GM18517 (cell line): ENCODE results near the gene UBR7.
"Not testable (repeated sequence)": the region's sequence is repeated elsewhere in the genome, so short reads cannot be mapped to it uniquely, and the experiment has no call there.

ENCODE experiments used
- ATAC-seq: cut with Tn5 transposase; IDR thresholded peaks from one replicate; pipeline ENCODE4 v1.9.1; 2021; ENCODE audit warnings: mild to moderate bottlenecking, moderate library complexity; ENCODE audit not compliant: unreplicated experiment

UBR7 gene

DNA sequence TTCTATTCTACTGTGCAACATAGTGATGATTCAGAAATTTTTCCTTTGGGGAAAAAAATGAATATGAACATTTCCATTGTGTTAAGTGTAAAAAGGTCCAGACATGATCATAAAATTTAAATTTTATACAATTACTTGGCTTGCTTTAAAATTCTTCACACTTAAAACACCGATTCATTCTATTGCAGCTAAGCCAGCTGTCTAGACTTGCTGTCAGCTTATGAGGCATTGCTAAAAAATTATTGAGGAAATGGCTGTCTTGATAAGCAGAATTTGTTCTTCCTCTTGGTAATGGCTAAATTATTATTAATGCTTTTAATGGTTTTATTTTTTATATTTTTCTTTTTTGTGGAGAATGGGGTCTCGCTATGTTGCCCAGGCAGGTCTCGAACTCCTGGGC lies 20.1 kb upstream of the UBR7 start:
- ATAC-seq = no peak

DNA sequence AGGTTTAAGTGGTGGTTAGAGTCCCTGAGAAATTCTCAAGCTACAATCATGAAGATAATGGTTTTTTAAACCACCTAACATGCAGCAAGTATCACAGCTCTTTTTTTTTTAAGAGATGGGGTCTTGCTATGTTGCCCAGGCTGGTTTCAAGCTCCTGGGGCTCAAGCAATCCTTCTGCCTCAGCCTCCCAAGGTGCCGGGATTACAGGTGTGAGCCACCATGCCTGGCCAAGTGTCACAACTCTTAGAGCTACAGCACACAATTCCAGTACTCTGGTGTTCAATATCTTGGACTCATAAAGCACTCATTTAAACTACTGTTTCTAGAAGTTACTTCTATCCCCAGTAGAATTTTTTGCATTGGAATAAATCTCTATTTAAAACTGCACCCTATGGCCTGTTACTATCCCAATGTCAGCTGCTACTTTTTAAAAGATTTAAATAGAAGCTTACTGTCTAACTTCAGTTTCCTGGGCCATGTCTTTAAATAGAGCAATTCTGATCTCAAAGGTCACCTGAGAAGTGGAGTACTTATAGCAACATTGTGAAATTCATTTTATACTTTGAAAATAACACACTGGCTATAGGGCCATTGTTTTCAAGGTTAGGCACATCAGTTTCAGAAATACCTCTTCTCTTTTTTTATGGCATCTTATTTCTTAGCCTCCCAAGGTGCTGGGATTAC lies 11.6 kb upstream of the UBR7 start:
- no peak for ATAC-seq

DNA sequence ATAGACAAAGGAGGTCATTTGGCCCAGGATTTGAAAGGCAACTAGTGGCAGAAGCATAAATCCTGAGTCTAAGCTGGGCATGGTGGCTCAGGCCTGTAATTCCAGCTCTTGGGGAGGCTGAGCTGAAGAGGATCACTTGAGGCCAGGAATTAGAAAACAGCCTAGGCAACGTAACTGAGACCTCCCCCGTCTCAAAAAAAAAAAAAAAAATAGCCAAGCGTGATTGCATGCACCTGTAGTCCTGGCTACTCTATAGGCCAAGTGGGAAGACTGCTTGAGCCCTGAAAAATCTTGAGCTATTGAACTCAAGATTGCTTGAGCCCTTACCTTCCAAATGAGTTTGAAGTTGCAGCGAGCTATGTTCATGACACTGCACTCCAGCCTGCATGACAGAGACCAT lies 8.0 kb upstream of the UBR7 start:
- ATAC-seq = no peak

DNA sequence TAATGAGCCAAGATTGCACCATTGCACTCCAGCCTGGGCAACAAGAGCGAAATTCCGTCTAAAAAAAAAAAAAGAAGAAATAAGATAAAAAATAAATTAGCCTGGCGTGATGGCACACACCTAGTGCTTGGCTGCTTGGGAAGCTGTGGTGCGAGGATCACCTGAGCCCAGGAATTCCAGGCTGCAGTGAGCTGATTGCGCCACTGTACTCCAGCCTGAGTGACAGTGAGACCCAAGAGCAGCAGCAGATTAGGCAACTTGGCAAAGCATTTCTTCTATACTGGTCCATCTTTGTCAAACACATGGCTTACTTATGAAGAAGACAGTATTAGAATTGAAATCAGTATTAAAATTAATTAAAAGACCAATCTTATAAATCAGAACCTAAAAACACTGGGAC lies 6.5 kb upstream of the UBR7 start:
- no peak for ATAC-seq

DNA sequence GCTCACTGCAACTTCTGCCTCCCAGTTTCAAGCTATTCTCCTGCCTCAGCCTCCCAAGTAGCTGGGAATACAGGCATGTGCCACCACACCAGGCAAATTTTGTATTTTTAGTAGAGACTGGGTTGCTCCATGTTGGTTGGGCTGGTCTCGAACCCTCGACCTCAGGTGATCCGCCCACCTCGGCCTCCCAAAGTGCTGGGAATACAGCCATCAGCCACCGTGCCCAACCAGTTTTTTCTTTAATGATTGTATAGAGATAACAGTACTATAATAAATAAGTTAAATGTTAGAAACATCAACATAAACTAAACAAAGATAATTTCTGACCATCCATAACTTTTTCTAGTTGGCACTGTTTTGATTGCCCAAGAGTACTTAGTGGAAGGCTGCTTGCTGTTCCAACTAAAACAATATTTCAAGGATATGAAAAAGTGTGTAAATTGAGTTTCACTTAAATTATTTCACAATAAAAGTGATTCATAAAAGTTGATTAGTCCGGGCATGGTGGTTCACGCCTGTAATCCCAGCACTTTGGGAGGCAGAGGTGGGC lies 5.8 kb upstream of the UBR7 start:
- ATAC-seq = no peak

DNA sequence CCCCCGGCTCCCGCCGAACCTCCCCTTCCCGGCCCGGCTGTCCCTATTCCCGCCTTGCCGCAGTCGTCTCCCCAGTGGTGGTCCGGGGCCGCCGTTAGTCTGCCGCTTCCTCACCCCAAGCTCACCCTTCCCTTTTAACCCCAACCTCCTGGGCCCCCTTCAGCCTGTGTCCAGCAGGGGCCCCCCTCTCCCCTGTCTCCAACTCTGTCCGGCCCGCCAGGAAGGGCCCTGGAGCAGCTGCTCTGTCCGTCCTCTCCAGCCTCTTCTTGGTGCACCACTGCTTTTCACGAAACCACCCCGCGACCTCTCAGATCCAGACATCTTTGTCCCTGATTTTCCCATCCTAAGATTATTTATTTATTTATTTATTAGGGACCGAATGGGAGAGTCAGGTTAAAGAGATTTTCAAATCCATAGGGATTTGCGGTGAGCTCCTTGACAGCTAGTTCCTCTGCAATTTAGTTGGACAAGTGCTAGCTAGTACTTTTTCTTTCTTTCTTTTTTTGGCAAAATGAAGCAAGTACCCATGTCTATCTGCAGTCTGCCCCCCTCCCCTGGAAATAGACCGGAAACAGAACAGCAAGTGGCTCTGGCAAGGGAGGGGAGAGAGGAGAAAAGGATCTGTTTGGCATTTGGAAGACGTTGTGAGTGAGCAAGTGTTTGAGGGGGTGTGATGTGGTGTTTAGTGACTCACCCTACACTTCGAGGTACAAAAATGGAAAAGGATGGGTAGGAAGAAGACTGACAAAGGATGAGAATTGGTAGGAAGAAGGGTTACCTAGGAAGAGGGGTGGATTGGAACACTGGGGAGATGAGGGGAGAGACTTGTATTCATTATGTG lies 632 bp downstream of the UBR7 start:
- peak; percentile 28 for ATAC-seq

DNA sequence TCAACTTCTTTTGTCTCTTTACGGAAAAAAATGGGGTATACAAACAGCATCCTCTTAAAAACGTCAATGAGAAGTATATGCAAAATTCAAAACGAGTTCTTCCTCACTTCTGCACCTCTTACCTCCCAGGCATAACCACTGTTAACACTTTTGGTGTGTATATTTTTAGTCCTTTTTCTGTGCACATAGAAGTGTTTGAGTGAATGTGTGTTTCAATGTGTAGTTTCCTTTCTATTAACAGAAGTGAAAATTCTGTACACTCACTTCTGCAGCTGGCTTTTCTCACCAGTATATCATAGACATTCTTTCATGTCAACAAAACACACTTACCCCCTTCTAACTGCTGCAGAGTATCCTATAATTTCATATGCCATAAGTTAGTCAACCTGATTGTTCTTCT lies 5.4 kb downstream of the UBR7 start:
- peak; percentile 79 for ATAC-seq

DNA sequence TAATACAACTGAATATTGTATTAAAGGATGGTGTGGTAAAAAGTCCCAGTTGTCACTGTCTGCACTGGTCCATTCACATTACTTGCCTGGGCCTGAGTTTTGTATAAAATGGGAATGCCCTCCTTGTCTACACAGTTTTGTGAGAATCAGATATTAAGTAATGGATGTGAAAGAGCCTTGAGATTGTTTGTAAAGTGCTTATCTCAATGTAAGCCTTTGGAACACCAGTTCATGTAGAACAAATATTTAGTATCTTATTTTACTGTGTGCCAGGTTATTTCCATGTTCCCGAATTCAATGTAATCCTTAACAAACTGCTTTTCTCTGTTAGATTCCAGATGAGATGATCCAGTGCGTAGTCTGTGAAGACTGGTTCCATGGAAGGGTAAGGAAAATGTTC lies 7.5 kb downstream of the UBR7 start:
- ATAC-seq = no peak

DNA sequence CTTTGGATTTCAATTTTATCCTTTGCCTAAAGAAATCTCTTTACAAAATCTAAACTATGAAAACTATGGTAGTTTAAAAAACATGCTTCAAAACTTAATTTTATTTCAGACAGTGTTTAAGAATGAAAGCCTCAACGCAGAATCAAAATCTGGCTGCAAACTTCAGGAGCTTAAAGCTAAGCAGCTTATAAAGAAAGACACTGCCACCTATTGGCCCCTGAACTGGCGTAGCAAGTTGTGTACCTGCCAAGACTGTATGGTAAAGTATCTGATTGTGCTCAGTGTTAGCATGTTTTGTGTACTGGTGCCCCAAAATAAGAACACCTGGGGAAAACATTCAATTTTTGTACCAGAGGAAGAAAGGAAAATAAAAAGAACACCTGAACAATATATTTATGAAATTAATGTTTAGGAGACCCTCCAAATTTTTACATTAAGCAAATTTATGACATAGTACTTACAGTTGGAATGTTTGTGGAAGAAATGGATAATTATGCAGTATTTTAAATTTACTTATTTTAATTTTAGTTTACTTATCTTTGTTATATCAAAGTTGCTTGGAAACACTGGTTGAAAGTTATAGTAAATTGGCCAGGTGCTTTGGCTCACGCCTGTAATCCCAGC lies 12.2 kb downstream of the UBR7 start:
- peak; percentile 66 for ATAC-seq

DNA sequence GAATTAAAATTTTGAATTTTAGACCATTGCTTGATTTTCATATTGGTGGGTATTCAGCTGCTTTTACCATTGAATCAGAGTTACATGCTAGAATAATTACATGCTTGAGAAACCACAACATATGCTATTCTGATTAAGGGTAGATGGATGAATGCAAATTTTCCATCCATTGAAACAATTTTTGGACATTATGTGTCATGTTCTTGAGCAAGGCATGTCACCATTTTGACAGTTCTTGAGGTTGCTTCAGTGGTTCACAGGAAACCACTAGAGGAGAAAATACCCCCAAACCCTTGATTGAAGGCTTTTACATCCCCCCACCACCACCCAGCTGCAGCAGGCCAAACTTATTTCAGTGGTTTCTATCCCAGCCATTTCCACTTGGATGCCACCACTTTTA lies 13.5 kb downstream of the UBR7 start:
- no peak for ATAC-seq

DNA sequence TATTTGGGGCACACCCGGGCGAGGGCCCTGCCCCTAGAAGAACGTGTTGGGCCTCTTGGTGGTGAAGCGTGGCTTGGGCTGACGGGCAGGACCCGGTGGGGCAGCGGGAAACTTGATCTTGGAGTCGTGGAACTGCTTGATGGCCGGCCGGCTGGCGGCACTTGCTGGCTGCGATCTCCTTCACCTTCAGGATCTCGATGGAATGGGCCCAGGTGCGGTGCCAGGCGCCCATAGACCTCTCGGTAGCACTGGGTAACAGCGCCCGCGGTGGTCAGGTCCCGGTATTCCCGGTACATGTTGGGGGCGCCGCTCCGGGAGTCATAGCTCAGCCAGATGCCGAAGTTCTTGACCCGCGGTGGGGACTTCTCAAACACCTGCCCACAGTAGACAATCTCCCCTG lies 16.5 kb downstream of the UBR7 start:
- no peak for ATAC-seq

DNA sequence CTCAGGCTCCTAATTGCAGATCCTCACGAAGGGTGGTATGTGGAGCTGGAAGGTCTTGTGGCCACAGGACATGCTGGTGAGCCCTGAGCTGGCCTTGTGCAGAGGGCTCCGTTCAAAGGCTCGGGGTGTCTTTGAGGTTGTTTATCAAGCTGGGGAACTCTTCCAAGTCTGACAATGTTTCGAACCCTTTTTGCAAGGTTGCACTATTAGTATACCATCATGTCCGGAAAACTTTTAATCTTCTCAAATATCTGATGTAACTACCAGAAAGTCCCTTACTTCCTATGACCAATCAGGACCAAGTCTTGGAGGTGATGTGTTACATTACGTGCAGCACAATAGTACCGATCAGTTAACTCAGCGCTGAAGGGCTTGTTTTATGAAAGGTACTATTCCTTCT lies 21.5 kb downstream of the UBR7 start:
- ATAC-seq = no peak

DNA sequence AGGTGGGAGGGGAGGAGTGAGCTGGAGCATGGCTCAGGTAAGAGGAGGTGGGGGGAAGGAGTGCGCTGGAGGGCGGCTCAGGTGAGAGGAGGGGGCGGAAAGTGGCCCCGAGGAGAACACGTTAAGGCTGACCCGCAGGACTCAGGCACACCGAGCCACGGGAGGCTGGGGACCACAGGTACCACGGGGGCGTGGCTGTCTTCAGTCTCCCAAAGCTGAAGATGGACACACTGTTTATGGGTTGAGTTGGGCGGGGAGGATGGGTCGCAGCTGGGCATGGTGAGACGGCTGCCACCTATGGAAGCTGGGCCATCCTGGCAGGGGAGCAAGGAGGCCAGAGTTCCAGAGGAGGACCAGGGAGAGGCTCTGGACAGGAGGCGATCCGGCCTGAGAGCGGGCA lies 23.5 kb downstream of the UBR7 start:
- no peak for ATAC-seq

DNA sequence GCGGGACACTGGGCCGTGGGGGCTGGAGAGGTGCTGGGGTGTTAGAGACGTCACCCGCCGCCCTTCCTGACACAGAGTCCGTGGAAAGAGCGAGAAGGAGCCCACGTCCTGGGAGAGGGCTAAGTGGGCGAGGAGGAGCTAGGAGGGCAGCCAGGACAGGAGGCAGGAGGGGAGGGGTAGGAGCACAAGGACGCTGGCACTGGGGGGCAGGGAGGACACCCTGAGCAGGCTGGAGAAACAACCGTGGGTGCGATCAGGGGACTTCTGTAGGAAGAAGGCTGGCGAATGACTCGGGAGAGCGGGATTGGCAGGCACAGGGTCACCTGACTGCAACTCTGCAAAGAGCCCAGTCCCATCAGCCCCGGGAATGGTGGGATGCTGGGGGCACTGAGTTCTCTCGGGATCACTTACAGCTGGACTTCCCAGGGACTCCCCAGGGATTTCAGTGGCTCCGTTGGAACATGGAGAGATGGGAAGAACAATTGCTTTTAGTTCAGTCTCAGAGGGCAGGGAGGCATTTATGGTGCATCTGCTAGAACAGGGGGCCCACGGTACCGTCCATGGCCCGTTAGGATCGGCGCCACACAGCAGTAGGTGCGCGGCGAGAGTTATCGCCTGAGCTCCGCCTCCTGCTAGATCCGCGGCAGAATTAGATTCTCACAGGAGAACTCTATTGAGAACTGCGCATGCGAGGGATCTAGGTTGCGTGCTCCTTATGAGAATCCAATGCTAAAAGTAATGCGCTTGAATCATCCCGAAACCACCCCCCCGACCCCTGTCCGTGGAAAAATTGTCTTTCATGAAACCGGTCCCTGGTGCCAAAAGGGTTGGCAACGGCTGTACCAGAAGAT lies 24.3 kb downstream of the UBR7 start:
- ATAC-seq = no peak

DNA sequence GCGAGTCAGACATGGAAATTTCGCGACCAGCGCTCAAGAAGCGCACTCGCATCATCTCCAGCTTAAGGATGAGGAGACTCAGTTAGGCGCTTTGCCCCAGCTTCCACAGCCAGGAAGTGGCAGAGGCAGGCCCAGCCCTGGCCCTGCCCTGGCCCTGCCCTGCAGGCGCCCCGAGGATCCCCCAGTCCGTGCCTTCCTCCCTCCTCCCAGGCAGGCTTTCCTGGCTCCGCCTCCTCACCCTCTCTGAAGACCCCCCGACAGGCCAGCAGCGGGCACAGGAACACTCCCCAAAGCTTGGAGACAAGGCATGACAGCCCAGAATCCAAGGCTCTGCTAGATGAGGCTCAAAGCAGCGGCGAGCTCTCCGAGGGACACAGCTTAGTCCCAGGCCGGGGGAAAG lies 25.1 kb downstream of the UBR7 start:
- ATAC-seq = no peak

DNA sequence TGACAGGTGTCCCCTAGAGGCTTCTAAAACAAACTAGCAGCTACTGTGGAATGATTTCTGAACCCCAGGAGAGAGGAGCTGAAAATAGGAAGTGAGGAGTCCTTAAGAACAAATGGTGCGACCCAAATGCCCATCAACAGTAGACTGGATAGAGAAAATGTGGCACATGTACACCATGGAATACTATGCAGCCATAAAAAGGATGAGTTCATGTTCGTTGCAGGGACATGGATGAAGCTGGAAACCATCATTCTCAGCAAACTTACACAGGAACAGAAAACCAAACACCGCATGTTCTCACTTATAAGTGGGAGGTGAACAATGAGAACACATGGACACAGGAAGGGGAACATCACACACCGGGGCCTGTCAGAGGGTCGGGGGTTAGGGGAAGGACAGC lies 26.0 kb downstream of the UBR7 start:
- ATAC-seq = not testable (repeated sequence)

DNA sequence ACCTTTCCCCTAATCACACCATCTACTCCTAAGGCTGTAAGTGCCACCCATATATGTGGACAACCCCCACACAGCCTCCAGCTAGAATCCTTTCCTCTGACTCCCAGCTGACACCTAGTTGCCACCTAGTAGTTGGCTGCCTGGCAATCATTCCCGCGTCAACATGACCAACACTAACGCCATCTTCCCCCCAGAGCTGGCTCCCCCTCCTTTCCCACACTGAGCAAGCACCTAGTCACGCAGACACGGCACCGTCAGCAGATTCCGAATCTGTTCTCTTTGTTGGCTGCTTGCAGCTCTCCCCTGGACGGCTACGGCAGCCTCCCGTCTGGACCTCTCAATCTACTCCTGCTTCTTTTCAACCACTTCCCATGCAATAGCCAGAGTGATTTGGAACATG lies 27.7 kb downstream of the UBR7 start:
- no peak for ATAC-seq

DNA sequence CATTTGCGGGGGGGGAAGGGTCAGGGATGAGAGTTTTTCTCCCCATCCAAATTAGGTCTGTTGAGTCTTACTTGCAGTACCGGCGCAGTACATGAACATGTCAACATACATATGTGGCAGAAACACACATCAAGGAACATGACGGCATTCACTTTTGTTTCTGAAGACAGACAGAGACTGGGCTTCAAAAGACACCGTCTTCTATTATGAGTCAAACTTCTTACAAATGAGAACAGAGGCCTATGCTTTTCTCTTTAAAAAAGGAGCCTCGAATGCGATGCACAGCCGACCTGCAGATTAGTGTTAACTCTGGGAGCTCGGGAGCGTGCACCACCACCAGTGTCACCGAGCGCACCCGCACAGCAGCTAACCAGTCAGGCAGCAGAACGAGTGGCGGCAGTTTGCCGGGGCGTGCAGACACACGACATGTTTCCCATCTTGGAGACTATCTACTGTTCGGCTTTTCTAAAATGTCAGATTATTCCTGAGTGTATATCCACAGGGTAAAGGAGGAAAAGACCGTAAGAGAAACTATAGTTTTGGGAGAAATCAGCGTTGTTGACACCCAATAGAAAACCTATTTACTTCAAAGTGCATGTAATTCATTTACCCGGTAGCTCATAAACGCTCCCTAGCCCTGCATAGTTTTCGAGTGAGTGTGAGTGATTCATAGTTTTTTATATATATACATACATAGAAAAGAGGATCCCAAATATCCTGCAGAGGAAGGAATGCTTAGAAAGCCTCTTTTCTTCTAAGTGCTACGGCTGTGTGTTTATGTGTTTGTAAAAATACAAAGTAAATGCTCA lies 33.0 kb downstream of the UBR7 start:
- ATAC-seq = no peak

DNA sequence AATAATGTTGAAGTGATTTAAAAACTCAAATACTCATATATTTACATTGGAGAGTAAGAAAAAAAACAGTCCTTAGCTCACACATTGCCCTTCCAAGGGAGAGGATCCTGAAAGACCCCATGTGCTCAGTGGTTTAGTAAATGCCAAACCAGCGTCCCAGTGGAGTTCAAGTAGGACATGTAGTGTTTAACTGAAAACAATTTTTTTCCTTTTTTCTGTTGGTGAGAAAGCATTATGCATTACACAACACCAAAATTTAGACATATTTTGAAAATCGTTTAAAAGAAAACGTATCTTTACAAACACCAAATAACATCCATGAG lies 33.6 kb downstream of the UBR7 start:
- no peak for ATAC-seq

DNA sequence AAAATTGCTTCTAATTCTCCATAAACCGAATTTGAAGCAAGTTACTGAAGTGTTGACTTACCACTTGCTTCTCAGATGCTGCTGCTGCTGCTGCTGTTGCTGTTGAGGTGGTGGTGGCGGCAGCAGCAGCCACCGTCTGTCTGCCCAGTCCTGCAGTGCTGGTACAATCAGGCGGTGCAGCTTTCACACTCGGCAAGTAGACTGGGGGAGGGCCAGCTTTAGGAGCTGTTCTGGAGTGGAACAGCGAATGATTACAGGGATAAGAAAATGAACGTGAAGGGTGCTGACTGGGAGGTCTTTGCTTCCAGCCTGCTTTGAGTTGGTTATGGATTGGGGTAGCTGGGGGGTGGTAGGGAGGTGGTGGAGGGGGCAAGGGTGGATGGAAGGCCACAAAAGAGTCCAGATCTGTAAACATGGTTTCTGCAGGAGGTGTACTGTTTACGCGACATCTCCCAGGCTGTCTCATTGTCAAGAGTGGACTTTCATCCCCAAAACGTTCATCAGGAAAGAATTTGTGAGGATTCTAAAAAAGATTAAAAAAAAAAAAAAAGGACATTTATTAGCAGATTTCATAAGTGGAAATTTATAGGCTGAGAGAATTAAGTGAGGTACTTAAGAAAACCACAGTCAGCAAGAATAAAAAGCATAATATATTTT lies 38.8 kb downstream of the UBR7 start:
- ATAC-seq = no peak
